HG03469 (cell line): ENCODE data around the gene CCDC77.

Experiments used
- ATAC-seq: cut with Tn5 transposase; IDR thresholded peaks from one replicate; pipeline ENCODE4 v1.9.1; 2021; ENCODE audit warnings: mild to moderate bottlenecking, moderate library complexity, moderate number of reproducible peaks; ENCODE audit not compliant: unreplicated experiment

The CCDC77 gene

GRCh38 chr12:452667-453210 lies 51.3 kb downstream of the CCDC77 start:
- ATAC-seq = no peak

GRCh38 chr12:454833-455232 lies 53.4 kb downstream of the CCDC77 start:
- no peak for ATAC-seq

- no peak for ATAC-seq
These were observed 54.4 kb downstream of the CCDC77 start for GRCh38 chr12:455821-456220.

- no peak for ATAC-seq
These were observed 56.2 kb downstream of the CCDC77 start for GRCh38 chr12:457676-458075.

- no peak for ATAC-seq
These were observed 57.6 kb downstream of the CCDC77 start for GRCh38 chr12:459050-459429.

- no peak for ATAC-seq
These were observed 58.2 kb downstream of the CCDC77 start, which contains the start of gene B4GALNT3 for GRCh38 chr12:459430-460258. B4GALNT3 (plus strand) TSS chr12:459939; CDS start chr12:460377, 438 bp downstream.

GRCh38 chr12:460261-461230 lies 59.1 kb downstream of the CCDC77 start:
- ATAC-seq = no peak

GRCh38 chr12:461425-461824 lies 60.0 kb downstream of the CCDC77 start:
- ATAC-seq = no peak

GRCh38 chr12:462936-463705 lies 61.7 kb downstream of the CCDC77 start:
- ATAC-seq = no peak

- ATAC-seq = no peak
These were observed 63.2 kb downstream of the CCDC77 start for GRCh38 chr12:464484-465267.

GRCh38 chr12:466039-466438 lies 64.6 kb downstream of the CCDC77 start:
- no peak for ATAC-seq

GRCh38 chr12:466762-467161 lies 65.3 kb downstream of the CCDC77 start:
- ATAC-seq = no peak

- ATAC-seq = no peak
These were observed 66.1 kb downstream of the CCDC77 start for GRCh38 chr12:467591-467990.

GRCh38 chr12:468671-469389 lies 67.4 kb downstream of the CCDC77 start:
- no peak for ATAC-seq

GRCh38 chr12:470133-470532 lies 68.7 kb downstream of the CCDC77 start:
- no peak for ATAC-seq

- ATAC-seq = no peak
These were observed 71.8 kb downstream of the CCDC77 start for GRCh38 chr12:473198-473597.

GRCh38 chr12:473863-474577 lies 72.6 kb downstream of the CCDC77 start:
- no peak for ATAC-seq

GRCh38 chr12:475286-475685 lies 73.8 kb downstream of the CCDC77 start:
- ATAC-seq = no peak

- ATAC-seq = no peak
These were observed 77.7 kb downstream of the CCDC77 start for GRCh38 chr12:479161-479560.
